K562 (cell line): Measurements from ENCODE around the gene SLC7A8. TPM values are rescaled to one million over a fixed set of nuclear protein-coding genes. Genes with fewer than 3 reads are reported as not detected.
A peak's percentile ranks its signal among the peaks of the same experiment; 100 is the strongest.

Experiments
- ARNT ChIP-seq, 2 experiments: fragments of 450-650 bp; IDR thresholded peaks; 2 replicates each; pipeline ENCODE4 v1.6.1; 2016; ENCODE audit warnings: mild to moderate bottlenecking in 1 of 2
- BRD4 ChIP-seq: fragments of 200-600 bp; sonication (generic); IDR thresholded peaks from 2 replicates; pipeline ENCODE4 v1.6.1; 2017; ENCODE audit warnings: inconsistent platforms
- CXXC5 ChIP-seq: fragments of 250-450 bp; sonication (Bioruptor Pico); IDR thresholded peaks from 2 replicates; pipeline ENCODE4 v1.8.0; 2022; ENCODE audit warnings: inconsistent platforms, mild to moderate bottlenecking, moderate library complexity
- KLF16 ChIP-seq: IDR thresholded peaks from 2 replicates; pipeline ENCODE4 v1.6.1; 2016; ENCODE audit warnings: antibody characterized with exemption
- NFE2 ChIP-seq: IDR thresholded peaks from 2 replicates; pipeline ENCODE4 v1.6.1; 2014; ENCODE audit warnings: antibody characterized with exemption, low read depth
- NONO ChIP-seq, 2 experiments: fragments of 200-400 bp in 1 of 2; fragments of 450-650 bp in 1 of 2; formaldehyde crosslinking in 1 of 2; IDR thresholded peaks; 2 replicates each; pipeline ENCODE4 v1.6.1; 2017; ENCODE audit warnings: low read depth in 2 of 2, mild to moderate bottlenecking in 2 of 2, moderate library complexity in 2 of 2, low read length in 1 of 2
- SPI1 ChIP-seq: IDR thresholded peaks from 2 replicates; pipeline ENCODE4 v1.6.1; 2011; ENCODE audit warnings: low read depth, low read length, control low read depth, borderline replicate concordance
- TOE1 ChIP-seq, 2 experiments: fragments of 450-650 bp in 1 of 2; sonication (generic) in 1 of 2; formaldehyde crosslinking in 1 of 2; IDR thresholded peaks; 2 replicates each; pipeline versions ENCODE4 v1.7.1 to v1.8.0; 2016 to 2022; ENCODE audit warnings: borderline replicate concordance in 2 of 2, mild to moderate bottlenecking in 2 of 2, antibody characterized with exemption in 1 of 2, inconsistent platforms in 1 of 2, low read depth in 1 of 2, missing genetic modification reagents in 1 of 2, moderate library complexity in 1 of 2
- ZFP36 ChIP-seq: fragments of 150-350 bp; IDR thresholded peaks from 2 replicates; pipeline ENCODE4 v1.6.1; 2018; ENCODE audit warnings: low read length, low read depth; ENCODE audit not compliant: partially characterized antibody
- ZNF584 ChIP-seq: fragments of 200-800 bp; sonication (Bioruptor generic); IDR thresholded peaks from 2 replicates; pipeline ENCODE4 v1.6.1; 2016; ENCODE audit warnings: low read depth, mild to moderate bottlenecking, missing genetic modification characterization, missing compliant biosample characterization
- polyA plus RNA-seq, 8 experiments: library from polyadenylated mRNA; depleted of rRNA in 4 of 8; stranded (reverse) in 5 of 8; unstranded in 3 of 8; fragments of >200 nt; fragmentation: Nextera tagmentation in 2 of 8; fragmentation: Illumina TruSeq in 1 of 8; extraction: Ambion mirVana in 2 of 8; extraction: Trizol in 1 of 8; gene quantifications; 2 replicates each; pipeline versions ENCODE4 v1.2.1 to v1.2.3, GENCODE V29; 2011 to 2014; ENCODE audit warnings: inconsistent platforms in 1 of 8, missing spikeins in 1 of 8
- total RNA-seq, 7 experiments: library from RNA; depleted of rRNA in 6 of 7; stranded (reverse); fragments of >200 nt in 6 of 7; fragmentation: Illumina TruSeq in 2 of 7; extraction: Trizol in 2 of 7; gene quantifications; 2 replicates each; pipeline versions ENCODE4 v1.2.1 to v1.2.3, GENCODE V29; 2011 to 2021; ENCODE audit warnings: low replicate concordance in 1 of 7
- TF ChIP-seq, protein P1 (sequence below), 2 experiments: fragments of 450-650 bp in 1 of 2; sonication (generic) in 1 of 2; formaldehyde crosslinking in 1 of 2; IDR thresholded peaks in 1 of 2; conservative IDR thresholded peaks in 1 of 2; 2 replicates each; pipeline versions ENCODE4 v1.6.1 to v1.8.1; 2016 to 2023; ENCODE audit warnings: mild to moderate bottlenecking in 2 of 2, moderate library complexity in 2 of 2, inconsistent platforms in 1 of 2, missing genetic modification reagents in 1 of 2
- TF ChIP-seq, protein P2 (sequence below): fragments of 250-450 bp; sonication (Bioruptor Pico); IDR thresholded peaks from 2 replicates; pipeline ENCODE4 v1.5.0; 2021; ENCODE audit warnings: mild to moderate bottlenecking, moderate library complexity
- TF ChIP-seq, protein P3 (sequence below): fragments of 450-650 bp; IDR thresholded peaks from 2 replicates; pipeline ENCODE4 v1.6.1; 2017; ENCODE audit warnings: antibody characterized with exemption, mild to moderate bottlenecking
- TF ChIP-seq, protein P4 (sequence below), 2 experiments: IDR thresholded peaks; 2 replicates each; pipeline ENCODE4 v1.6.1; 2012; ENCODE audit warnings: improper control_type of control experiment in 2 of 2, low read depth in 2 of 2, low read length in 2 of 2, borderline replicate concordance in 1 of 2

Gene SLC7A8
- total and polyA plus RNA-seq, 9 of the 15 experiments (the other 6 are each of a cell fraction or from before 2014, with no cell fraction given), result 2.0 to 33.0 (median 6.0) TPM

DNA sequence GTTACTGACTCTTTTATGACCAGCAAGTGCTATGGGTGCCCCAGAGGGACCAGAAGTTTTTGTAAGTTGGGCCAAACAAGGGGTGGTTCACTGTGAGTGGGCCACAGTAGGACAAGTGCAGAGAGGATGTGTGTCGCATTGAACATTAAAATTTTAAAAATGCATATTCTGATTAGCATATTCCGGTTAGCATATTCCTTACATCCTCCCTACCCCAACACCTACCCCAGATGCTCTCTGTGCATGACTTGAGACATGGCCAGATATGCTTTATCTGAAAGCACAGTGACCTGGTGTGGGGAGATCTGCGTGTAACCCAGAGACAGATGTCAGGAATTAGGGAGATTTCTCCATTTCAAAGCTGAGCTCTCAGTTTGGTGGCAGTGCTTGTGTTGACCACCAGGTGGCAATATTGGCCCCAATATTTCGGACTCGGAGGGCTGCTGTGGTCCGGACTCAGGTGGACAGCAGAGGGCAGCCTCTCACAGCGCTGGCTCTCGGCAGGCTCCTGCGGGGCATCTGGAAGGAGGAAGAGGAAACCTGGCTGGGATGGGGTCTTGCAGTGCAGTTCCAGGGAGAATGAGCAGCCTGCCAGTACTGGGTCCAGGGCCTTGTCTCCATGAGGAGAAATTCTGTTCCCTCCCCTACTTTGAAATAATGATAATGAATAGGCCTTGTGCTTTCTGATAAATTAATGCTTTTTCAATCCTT lies 62.8 kb downstream of the SLC7A8 start (continued):
- TF ChIP-seq, protein P1, sequence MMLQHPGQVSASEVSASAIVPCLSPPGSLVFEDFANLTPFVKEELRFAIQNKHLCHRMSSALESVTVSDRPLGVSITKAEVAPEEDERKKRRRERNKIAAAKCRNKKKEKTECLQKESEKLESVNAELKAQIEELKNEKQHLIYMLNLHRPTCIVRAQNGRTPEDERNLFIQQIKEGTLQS (IDR thresholded peaks at IDR 0.05), result no peak
- TF ChIP-seq, protein P1 (CRISPR knock-in tag; conservative IDR thresholded peaks at IDR 0.05), result peak; percentile 29; the same call in 1 of the 2 replicates
- peak in 1 of 2 experiments; percentile 92; a peak in 2 of 4 replicates for TF ChIP-seq ARNT (IDR thresholded peaks at IDR 0.05)
- peak; percentile 67; the same call in 1 of the 2 replicates for TF ChIP-seq SPI1
- TF ChIP-seq, protein P2, sequence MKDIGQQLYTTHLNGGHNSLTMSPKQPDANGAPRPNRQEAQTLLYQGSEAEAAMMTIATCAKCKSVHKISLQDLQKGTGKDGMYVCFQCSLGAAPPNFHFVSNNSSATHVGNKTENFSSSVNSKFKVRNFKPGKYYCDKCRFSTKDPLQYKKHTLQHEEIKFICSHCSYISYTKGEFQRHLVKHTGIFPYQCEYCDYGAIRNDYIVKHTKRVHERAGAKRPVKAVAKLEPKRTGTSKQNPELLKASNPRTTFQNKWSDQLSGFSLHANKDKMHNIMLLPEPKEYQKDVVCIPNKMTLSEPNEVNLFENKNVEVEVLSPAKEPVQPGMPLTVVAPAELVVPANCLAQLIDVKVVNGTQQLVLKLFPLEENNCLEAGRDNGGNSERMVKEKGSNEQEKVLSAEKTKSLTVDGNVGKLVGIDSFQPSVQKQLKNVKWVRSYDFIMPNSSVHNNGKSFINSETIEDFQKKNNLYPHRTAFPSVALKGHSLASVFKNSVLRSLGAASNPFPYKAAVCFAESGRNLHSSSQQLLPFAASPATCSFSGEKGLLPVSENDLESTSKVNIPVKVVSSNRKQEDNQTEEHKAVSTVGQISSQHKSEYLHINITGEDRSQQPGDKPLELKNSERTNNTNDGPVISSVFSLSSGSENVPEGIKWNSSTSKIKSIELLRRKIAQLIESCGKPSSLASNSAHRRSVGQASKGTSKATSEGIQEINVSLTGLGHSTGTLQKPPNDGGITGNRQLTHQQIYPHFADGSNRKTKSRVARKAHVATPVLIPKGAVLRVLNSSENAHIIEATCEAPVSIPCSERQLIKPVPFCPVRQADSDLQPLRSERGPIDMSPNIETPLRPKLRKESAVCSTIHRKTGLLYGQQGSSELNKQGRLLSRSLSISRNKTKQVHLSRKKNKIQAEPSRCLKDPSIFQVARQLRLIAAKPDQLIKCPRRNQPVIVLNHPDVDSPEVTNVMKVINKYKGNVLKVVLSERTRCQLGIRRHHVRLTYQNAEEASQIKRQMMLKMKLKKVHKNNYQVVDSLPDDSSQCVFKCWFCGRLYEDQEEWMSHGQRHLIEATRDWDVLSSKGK (CRISPR knock-in tag), result no peak
- TF ChIP-seq, protein P3, sequence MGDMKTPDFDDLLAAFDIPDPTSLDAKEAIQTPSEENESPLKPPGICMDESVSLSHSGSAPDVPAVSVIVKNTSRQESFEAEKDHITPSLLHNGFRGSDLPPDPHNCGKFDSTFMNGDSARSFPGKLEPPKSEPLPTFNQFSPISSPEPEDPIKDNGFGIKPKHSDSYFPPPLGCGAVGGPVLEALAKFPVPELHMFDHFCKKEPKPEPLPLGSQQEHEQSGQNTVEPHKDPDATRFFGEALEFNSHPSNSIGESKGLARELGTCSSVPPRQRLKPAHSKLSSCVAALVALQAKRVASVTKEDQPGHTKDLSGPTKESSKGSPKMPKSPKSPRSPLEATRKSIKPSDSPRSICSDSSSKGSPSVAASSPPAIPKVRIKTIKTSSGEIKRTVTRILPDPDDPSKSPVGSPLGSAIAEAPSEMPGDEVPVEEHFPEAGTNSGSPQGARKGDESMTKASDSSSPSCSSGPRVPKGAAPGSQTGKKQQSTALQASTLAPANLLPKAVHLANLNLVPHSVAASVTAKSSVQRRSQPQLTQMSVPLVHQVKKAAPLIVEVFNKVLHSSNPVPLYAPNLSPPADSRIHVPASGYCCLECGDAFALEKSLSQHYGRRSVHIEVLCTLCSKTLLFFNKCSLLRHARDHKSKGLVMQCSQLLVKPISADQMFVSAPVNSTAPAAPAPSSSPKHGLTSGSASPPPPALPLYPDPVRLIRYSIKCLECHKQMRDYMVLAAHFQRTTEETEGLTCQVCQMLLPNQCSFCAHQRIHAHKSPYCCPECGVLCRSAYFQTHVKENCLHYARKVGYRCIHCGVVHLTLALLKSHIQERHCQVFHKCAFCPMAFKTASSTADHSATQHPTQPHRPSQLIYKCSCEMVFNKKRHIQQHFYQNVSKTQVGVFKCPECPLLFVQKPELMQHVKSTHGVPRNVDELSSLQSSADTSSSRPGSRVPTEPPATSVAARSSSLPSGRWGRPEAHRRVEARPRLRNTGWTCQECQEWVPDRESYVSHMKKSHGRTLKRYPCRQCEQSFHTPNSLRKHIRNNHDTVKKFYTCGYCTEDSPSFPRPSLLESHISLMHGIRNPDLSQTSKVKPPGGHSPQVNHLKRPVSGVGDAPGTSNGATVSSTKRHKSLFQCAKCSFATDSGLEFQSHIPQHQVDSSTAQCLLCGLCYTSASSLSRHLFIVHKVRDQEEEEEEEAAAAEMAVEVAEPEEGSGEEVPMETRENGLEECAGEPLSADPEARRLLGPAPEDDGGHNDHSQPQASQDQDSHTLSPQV, result peak; percentile 83
- peak; percentile 43 for TF ChIP-seq CXXC5 (CRISPR knock-in tag)
- TF ChIP-seq NONO (IDR thresholded peaks at IDR 0.05; ENCODE audit: low read depth in 2 of 2, low read length in 1 of 2), result peak in 1 of 2 experiments; percentile 55; a peak in 2 of 4 replicates
- TF ChIP-seq BRD4, result no peak
- TF ChIP-seq KLF16, result peak; percentile 89
- 0 out of 2 replicates have a peak, but pooled peaks have one; percentile 44 for TF ChIP-seq TOE1 (IDR thresholded peaks at IDR 0.05; ENCODE audit: borderline replicate concordance)
- TF ChIP-seq TOE1 (CRISPR knock-in tag; IDR thresholded peaks at IDR 0.05; ENCODE audit: borderline replicate concordance, low read depth), result no peak
- no peak for TF ChIP-seq ZNF584
- TF ChIP-seq, protein P4, sequence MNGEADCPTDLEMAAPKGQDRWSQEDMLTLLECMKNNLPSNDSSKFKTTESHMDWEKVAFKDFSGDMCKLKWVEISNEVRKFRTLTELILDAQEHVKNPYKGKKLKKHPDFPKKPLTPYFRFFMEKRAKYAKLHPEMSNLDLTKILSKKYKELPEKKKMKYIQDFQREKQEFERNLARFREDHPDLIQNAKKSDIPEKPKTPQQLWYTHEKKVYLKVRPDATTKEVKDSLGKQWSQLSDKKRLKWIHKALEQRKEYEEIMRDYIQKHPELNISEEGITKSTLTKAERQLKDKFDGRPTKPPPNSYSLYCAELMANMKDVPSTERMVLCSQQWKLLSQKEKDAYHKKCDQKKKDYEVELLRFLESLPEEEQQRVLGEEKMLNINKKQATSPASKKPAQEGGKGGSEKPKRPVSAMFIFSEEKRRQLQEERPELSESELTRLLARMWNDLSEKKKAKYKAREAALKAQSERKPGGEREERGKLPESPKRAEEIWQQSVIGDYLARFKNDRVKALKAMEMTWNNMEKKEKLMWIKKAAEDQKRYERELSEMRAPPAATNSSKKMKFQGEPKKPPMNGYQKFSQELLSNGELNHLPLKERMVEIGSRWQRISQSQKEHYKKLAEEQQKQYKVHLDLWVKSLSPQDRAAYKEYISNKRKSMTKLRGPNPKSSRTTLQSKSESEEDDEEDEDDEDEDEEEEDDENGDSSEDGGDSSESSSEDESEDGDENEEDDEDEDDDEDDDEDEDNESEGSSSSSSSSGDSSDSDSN (IDR thresholded peaks at IDR 0.05; ENCODE audit: borderline replicate concordance in 1 of 2, low read depth in 2 of 2, low read length in 2 of 2), result 0 out of 4 replicates have a peak, but pooled peaks of 1 of the 2 experiments have one; percentile 53
- TF ChIP-seq NFE2, result no peak
- peak; percentile 33 for TF ChIP-seq ZFP36
